ENCODE results near the gene CRYBA1.
"Not testable (repeated sequence)": the region's sequence is repeated elsewhere in the genome, so short reads cannot be mapped to it uniquely, and the experiment has no call there.

The CRYBA1 gene

GRCh38 chr17:29238133-29238850 lies 8.4 kb upstream of the CRYBA1 start:
- DNase-seq = no peak

GRCh38 chr17:29240477-29240876 lies 6.2 kb upstream of the CRYBA1 start:
- DNase-seq = no peak

GRCh38 chr17:29240968-29241963 lies 5.4 kb upstream of the CRYBA1 start:
- no peak for DNase-seq

GRCh38 chr17:29242051-29242450 lies 4.6 kb upstream of the CRYBA1 start:
- no peak for DNase-seq

- no peak for DNase-seq
Observed at GRCh38 chr17:29242790-29243189, 3.9 kb upstream of the CRYBA1 start.

GRCh38 chr17:29243792-29244191 lies 2.9 kb upstream of the CRYBA1 start:
- no peak for DNase-seq

GRCh38 chr17:29245401-29245800 lies 1.3 kb upstream of the CRYBA1 start:
- no peak for DNase-seq

- DNase-seq = no peak
Observed at GRCh38 chr17:29247219-29247618, 560 bp downstream of the CRYBA1 start.

- no peak for DNase-seq
Observed at GRCh38 chr17:29248845-29249244, 2.2 kb downstream of the CRYBA1 start.

- DNase-seq = no peak
Observed at GRCh38 chr17:29250666-29251065, 4.0 kb downstream of the CRYBA1 start.

GRCh38 chr17:29251184-29251583 lies 4.5 kb downstream of the CRYBA1 start:
- DNase-seq = no peak

GRCh38 chr17:29252101-29252791 lies 5.6 kb downstream of the CRYBA1 start:
- no peak for DNase-seq

GRCh38 chr17:29253037-29253436 lies 6.4 kb downstream of the CRYBA1 start:
- DNase-seq = no peak

GRCh38 chr17:29255926-29256522 lies 9.4 kb downstream of the CRYBA1 start:
- DNase-seq = no peak

- DNase-seq = no peak
Observed at GRCh38 chr17:29256735-29257466, 10.2 kb downstream of the CRYBA1 start.

- DNase-seq = no peak
Observed at GRCh38 chr17:29257756-29258155, 11.1 kb downstream of the CRYBA1 start.

- no peak for DNase-seq
Observed at GRCh38 chr17:29263916-29264315, 17.3 kb downstream of the CRYBA1 start.

GRCh38 chr17:29271980-29272379 lies 25.3 kb downstream of the CRYBA1 start:
- DNase-seq = not testable (repeated sequence)

GRCh38 chr17:29273924-29274323 lies 27.3 kb downstream of the CRYBA1 start:
- no peak for DNase-seq

- DNase-seq = no peak
Observed at GRCh38 chr17:29278692-29279091, 32.0 kb downstream of the CRYBA1 start.

GRCh38 chr17:29279397-29280070 lies 32.9 kb downstream of the CRYBA1 start:
- DNase-seq = no peak

GRCh38 chr17:29283496-29283895 lies 36.8 kb downstream of the CRYBA1 start:
- DNase-seq = no peak
